GM18517 (cell line): ENCODE measurements around the gene TPCN2.

Experiments used
- ATAC-seq: cut with Tn5 transposase; IDR thresholded peaks from one replicate; pipeline ENCODE4 v1.9.1; 2021; ENCODE audit warnings: mild to moderate bottlenecking, moderate library complexity; ENCODE audit not compliant: unreplicated experiment

TPCN2 gene

DNA sequence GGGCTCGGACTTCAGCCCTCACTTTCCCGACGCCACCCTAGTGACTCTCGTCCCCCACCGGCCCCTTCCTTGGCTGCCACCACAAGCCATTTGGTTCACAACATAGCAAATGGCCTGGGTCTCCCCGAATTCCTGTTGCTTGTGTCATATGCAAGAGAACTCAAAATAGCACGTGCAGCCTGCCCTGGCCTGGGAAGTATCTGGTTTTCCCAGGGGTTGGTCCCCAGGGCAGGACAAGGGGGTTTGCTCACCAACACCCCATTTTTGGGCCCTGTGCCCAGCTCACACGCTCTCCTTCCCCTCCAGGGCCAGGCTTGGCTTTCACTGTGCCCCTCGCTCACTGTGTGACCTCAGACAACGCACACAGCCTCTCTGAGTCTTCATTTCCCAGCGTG is 12.8 kb upstream of the TPCN2 start:
- no peak for ATAC-seq

DNA sequence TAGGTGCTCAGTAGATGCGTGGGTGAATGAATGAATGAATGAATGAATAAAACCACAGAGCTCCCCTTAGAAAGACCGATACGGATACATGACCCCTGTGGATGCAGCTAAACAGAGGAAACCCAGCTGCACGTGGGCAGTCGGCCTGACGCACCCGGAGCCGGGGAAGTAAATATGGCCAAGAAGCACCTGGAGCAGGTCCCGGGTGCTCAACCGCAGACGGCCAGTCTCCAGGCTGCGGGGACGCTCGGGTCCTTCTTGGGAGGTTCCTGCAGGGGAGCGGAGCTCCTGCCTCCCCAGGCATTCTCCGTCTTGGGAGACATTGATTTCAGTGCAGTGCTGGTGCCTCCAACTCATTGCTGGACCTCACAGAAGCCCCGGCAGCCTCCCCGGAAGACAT is 11.7 kb upstream of the TPCN2 start:
- no peak for ATAC-seq

DNA sequence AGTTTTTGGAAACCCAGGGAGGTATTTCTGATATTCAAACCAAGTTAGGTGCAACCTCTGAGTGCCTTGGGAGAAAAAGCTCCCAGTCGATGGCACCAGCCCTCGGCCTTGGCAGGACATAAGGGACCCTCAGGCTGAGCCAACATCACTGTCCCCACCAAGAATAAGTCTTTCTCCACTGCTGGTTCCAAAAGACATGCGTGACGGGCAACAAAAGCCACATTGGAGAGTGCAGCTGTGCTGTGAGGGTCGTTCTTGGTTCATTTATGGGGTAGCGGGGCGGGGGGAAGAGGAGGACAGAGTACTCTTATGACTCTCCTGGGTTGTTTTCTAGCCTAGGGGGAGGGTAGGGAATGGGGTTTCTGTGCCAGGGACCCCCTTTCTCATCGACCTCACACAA is 11.2 kb upstream of the TPCN2 start:
- no peak for ATAC-seq

DNA sequence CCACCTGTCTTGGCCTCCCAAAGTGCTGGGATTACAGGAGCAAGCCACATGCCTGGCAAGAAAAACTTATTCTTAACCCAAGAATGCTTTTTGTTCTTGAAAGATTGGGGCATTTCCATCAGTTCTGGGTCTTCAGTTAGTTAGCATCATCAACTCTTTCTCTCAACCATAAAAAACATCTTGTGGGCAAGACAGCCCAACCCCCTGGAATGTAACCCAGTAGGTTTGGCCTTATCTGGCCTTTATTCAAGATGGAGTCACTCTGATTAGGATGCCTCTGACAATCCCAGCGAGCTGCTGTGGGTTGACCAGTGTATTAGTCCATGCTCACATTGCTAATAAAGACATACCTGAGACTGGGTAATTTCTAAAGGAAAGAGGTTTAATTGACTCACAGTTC is 9.2 kb upstream of the TPCN2 start:
- no peak for ATAC-seq

DNA sequence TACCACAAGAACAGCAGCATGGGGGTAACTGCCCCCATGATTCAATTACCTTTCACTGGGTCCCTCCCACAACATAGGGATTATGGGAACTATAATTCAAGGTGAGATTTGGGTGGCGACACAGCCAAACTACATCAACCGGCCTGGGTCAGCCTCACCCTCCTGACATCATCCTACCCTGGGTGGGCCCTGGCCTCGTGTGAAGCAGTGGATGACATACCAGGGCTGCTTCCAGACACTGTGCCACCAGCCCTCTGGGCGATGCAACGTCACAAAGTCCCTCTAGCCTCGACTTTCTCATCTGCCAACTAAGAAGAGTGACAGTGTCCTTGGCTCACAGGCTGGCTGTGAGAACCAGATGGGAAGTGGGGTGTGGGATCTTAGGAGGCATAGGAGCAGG is 8.7 kb upstream of the TPCN2 start:
- ATAC-seq, result no peak

DNA sequence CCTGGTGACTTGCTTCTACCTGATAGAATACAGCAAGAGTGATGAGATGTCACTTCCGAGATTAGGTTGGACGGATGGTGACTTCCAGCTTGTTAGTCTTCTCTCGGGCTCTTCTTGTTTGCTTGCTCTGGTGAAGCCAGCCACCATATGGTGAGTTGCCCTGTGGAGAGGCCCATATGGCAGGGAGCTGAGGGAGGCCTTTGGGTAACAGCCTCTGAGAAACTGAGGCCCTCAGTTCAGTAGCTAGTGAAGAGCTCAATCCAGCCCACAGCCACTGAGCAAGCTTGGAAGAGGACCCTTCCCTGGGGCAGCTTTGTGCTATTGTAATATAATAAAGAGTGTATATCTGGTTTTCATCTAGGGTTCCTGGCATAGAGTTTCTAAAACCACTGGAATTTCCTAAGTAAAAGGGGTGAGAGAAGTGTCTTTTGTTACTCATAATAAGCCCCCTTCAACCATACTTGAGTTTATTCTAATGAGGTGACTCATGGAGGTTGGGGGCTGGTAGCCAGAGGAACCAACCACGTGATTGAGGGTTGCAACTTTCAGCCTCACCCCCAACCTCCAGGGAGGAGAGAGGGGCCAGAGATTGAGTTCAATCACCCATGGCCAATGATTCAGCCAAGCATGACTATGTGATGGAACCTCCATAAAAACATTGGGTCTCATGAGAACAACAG is 8.0 kb upstream of the TPCN2 start:
- no peak for ATAC-seq

DNA sequence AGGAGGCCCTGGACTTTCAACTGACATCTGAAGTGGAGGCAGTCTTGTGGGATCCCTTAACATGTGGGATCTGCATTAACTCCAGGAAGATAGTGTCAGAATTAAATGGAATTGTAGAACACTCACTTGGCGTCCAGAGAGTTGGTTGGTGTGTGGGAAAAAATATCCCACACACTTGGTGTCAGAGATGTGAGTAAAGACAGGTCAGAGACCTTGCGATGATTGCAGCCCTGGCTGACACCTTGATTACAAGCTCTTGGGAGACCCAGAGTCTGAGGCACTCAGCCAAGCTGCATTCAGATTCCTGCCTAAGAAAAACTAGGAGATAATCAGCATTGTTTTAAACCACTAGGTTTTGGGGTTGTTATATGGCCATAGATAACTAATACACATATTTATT is 7.2 kb upstream of the TPCN2 start:
- ATAC-seq, result no peak

DNA sequence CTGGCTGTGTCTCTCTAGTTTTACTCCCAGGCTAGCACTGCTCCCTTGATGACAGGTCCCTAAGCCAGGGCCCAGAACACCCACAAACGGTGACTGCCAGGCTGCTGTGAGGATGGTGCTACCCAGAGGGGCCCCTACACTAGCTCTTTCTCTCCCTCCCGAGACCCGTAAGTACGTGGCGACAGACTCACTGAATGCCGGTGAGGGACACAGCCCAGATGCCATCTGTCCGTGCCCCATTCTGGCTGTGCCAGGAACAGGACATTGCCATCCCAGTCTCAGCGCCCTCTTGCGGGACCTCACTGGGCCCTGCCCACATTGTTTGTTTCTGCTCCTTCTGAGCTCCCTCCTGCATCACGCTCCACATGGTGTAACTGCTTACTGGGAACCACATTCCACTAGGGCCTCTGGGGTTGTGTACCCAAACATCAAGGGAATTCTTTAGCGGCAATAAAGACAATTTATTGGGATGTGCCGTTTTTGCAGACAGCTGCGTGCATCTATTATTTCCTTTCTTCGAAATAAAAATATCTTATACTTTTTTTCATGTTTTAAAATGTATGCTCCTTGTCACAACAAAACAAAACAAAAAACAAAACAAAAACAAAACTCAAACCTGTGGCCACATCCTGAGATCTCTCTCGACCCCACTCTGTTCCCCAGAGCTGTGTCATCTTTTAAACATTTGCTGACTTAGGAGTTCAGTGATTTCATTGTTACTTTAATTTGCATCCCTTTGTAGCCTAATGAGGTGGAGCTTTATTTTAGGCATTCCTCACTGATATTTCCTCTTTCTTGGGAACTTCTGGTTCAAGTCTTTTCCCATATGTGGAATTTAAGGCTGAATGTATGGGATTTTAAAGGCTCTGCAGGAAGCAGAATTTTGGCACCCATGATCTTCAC is 4.4 kb upstream of the TPCN2 start:
- no peak for ATAC-seq

DNA sequence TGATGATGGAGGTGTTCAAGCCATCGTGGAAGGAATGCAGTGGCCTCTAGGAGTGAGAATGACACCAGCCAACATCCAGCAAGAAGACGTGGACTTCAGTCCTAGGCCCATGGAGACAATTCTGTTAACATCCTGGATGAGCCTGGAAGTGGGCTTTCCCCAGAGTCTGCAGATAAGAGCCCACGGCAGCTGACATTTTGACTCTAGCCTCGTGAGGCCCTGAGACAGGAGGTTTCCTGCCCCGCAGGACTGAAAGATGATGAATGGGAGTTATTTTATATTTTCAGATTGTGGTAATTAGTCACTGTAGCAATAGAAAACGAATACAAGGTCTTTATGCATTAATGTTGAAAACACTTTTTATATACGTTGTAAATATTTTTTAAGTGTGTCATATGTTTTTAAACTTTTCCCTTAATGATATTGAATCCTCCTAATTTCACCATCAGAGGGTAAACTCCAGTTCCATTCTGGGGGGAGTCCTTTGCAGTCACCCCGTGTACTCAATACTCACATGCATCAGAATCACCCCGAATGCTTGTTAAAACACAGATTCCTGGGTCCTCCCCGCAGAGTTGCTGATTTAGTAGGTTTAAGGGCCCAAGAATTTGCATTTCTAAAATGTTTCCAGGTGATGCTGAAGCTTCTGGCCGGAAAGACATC is 570 bp upstream of the TPCN2 start:
- no peak for ATAC-seq

DNA sequence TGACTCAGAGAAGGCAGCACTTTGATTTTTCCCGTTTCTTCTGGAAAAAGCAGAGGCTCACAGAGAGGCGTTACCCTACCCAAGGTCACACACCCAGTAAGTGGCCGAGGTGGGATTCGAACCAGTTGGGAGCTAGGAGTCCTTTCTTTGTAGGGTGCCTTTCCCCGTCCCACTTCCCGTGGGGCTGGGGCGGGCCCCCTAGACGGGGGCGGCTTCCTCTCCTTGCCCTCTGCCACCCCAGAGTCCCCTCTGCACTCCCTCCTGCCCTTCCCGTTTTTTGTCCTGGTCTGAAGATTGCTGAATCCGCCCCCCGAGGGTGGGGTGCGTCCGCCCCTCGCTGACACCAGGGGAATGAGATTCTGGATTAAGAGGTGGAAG is 747 bp downstream of the TPCN2 start:
- ATAC-seq, result no peak

DNA sequence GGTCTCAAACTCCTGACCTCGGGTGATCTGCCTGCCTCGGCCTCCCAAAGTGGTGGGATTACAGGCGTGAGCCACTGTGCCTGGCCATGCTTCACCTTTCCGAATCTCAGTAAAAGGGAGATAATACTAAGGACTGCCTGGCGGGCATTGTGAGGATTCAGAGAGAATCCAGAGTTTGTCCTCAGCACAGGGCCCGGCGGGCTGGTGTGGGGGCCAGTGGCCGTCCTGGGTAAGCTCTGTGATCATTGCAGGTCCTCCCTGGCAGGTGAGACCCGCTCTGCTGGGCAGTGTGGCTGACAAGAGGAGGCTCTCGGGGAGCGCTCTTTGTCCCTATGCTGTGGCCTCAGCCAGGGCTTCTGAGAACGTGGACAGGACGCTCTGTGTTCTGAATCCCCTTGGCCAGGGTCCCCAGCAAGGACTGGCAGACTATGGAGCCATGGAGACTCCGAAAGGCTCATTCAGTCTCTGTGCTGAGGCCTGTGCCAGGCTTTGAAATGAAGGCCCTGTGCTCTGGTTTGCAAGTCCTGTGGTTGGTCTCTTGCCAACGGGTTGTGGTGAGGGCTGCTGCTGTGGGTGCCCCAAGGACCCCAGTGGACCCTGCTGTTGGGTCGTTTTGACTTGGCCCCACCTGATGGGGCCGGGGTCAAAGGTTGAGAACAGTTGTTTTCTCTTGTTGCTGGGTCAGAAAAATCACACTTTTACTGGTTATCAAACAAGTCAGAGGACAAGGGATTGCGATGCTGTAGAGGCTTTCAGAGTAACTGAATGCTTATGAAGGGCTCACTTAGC is 2.1 kb downstream of the TPCN2 start:
- ATAC-seq, result no peak

DNA sequence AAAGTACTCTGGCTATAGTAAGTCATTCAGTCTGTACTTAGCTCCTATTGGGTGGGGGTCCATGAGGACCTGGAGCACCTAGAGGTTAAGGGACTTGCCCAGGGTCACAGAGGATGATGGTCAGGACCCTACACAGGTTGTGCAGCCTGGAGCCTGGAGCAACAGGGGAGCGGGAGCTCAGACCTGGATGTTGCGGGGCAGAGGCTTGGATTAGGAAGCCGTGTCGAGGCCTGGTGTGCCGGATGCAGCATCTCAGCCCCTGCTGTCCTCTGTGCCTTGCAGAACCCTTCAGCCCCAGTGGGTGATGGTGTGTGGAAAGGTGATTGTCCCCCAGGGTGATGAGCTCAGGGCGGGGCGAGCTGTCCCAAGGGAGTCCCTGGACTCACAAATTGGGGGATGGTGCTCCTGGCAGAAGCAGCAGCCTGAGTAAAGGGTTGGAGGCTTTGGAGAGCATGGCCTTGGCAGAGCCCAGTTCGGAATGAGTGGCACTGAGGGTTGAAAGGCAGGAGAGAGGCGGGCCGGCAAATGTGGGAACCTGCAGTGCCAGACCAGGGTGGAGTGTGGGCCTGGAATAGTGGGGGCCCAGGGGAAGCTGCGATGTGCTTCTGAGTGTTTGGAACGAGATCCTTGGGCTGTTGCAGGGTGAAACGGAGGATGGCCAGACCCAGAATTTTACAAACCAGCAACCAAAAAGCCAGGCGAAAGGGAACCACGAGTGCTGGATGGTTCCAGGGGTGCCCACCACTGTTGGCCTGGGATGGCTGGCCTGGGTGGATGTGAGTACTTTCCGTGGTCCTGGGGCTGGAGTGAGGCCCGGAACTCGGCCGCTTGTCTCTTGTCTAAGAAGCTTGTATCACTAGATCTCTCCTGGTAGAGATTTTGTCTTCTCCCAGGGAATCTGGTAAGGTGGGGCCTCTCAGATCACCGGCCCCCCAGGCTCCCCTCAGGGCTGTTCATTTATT is 2.9 kb downstream of the TPCN2 start:
- no peak for ATAC-seq

DNA sequence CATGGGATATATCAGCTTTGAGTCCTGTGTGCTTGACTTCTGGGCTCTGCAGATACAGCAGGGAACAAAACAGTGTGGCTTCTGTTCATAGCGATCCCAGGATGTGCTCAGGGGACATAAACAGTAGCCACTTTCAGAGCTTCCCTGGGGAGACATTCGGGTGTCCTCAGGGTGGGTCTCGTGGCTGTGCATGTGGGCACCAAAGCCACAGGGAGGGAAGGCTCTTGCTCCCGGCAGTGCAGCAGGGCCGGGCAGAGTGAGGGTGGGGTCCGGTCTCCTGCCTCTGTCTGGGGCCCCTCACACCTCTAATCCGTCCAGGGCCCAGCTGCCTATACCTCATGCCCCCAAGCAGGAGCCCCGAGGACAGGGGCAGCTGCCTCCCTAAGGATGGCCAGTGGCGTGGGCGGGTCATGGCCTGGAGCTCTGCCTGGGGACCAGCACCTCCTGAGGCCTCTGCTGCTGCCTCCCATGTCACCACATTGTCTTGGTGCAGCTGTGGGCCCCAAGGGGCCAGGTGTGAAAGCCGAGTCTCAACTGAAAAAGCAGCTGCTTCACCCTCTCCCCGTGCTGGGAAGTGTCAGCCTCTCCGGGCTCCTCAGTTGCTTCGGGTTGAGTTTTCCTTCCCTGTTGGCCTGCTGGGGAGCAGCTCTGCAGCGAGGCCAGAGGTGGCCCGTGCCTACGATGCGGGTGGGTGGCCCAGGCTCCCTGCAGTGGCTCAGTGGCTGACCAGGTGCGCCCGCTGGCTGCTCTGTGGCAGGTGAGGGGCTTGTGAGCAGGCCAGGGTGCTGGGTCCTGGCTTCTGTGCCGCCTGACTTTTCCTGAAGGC is 3.8 kb downstream of the TPCN2 start:
- no peak for ATAC-seq

DNA sequence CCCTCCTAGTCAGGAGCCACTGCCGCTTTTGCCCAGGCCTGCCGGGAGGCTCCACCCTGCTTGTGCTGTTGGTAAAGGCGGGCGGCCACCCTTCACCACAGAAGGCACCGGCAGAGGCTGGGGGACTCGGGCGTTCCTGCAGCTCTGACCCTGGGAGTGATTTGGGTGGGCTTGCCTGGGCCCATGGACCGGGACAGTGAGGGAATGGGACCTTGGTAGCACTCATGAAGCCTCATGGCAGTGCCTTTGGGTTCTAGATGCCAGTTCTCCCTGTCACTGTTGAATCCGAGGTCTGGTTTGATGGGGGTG is 4.4 kb downstream of the TPCN2 start:
- ATAC-seq, result no peak

DNA sequence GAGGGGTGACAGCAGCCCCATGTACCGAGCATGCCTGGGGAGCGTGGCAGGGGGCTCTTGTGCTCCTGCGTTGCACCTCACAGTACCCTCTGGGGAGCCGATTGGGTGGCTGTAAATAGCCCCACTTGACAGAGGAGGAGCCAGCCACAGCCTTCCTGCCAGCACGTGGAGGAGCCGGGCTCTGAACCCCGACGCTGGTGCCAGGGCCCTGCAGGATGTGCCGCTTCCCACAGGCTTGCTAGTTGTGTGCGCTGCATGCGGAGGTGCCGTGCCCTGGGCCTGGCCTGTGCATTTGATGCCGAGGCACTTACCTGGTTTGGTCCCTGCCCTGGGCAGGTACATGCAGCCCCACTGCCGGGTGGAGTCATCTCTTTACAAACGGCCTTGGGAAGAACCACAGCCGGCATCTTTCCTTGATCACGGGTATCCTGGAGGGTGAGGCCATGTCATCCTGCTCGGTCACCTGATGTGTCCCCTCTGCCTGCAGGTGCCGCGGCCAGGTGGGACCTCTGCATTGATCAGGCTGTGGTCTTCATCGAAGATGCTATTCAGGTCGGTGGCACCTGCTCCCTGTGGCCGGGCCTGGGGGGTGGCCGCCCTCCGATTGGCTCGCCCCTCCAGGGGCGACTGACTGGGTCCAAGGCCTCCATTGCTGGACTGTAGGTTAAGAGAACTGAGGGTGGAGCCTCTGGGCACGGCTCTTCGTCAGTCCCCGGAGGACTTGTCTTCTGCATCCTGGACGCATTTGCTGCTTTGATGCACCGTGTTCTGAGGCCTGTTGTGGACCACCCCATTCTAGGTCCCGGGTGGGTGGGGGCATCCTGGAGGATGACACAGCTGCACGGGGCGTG is 5.0 kb downstream of the TPCN2 start:
- ATAC-seq, result no peak

DNA sequence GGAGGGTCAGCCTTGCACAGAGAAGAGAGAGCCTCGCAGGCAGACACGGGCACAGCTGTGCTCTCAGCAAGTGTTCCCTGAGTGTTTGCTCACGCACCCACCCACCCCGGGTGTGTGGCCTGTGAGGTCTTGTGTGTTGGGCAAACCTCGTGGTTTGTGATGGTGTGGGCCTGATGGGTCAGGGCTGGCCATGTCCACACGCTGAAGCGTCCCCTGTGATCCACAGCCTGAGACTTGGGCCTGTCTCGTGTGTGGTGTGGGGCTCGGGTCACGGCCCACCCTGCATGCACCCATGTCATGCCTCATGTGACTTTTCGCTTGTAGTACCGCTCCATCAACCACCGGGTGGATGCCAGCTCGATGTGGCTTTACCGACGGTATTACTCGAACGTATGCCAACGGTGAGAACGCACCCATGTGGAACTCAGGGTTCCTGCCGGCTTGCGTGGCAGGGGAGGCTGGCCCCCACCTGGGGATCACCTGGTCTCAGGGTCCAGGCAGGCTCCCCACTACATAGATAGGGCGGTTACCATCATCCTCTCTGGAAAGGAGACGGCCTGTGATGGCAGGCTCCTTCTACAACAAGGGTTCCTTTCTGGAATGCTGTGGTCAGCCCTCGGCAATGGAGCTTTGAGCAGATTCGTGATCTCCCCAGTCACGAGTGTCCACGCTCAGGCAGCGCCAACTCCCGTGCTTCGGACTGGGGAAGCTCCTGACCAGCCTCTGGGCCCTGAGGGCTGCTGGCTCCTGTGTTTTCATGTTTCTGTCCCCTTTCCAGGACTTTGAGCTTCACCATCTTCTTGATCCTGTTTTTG is 5.9 kb downstream of the TPCN2 start:
- ATAC-seq, result no peak

DNA sequence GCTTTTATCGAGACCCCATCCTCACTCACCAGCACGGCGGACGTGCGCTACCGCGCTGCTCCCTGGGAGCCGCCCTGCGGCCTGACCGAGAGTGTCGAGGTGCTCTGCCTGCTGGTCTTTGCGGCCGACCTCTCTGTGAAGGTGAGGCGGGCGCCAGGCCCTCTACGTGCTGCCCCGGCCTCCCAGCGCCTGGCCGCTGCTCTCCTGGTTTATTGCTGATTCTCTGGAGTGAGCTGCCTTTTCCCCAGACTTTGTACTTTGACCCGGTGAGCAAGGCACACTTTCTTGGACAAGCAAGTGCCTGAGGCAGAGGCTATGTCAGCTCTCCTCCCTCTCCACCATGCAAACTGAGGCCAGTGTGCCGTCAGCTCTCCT is 6.5 kb downstream of the TPCN2 start:
- ATAC-seq, result no peak
